Measurements from ENCODE around the gene SRSF4. TPM values are rescaled to one million over a fixed set of nuclear protein-coding genes. Genes with fewer than 3 reads are reported as not detected.

SRSF4 gene
- total RNA-seq, 1 donor: 55.6 TPM

DNA sequence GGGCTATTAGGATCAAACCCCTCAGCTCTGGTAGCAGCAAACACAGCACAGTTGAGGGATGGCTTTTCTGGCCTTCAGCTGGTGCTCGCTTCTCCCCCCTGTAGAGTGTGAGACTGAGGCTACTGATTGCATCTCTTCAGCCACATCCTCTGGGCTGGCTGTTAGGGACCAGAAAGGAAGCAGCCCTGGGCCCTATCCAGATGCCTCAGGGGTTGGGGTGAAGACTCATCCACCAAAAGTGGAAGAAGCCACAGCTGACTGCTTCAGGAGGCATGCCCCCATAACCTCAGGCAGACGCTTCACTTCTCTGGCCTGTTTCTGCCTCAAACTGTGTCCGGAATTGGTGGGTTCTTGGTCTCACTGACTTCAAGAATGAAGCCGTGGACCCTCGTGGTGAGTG is 51.8 kb downstream of the SRSF4 start:
- H3K9me3 ChIP-seq (ENCODE audit: low read depth, low read length): no peaks in the 10 kb centered on the region
- peaks cover 9% of the 10 kb centered on the region for H3K27me3 ChIP-seq (ENCODE audit: insufficient read depth, low read length)
- peaks cover 1% of the 10 kb centered on the region for H3K4me1 ChIP-seq (ENCODE audit: insufficient read depth, low read length)
- no peak overlapping the region for H3K4me3 ChIP-seq (ENCODE audit: low read length)

DNA sequence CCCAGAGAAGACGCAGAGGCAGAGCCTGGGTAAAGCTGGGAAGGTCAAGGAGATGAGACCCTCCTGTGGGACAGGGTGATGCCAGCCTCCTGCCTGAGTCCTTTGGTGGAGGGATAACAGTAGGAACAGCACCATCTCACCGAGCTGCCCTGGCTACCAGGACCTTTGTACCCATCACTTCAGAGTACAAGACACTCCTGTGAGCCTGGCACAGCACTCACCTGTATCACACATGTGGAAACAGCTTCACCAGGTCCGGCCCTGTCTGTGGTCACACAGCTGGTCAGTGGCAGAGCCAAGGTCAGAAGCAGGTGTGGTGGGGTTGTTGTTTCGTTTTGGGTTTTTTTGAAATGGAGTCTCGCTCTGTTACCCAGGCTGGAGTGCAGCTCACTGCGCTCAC is 53.0 kb downstream of the SRSF4 start:
- H3K4me1 ChIP-seq (ENCODE audit: insufficient read depth, low read length): peaks cover 11% of the 10 kb centered on the region
- no peak overlapping the region for H3K4me3 ChIP-seq (ENCODE audit: low read length)
- H3K9me3 ChIP-seq (ENCODE audit: low read depth, low read length): no peaks in the 10 kb centered on the region
- peaks cover 14% of the 10 kb centered on the region for H3K27me3 ChIP-seq (ENCODE audit: insufficient read depth, low read length)

DNA sequence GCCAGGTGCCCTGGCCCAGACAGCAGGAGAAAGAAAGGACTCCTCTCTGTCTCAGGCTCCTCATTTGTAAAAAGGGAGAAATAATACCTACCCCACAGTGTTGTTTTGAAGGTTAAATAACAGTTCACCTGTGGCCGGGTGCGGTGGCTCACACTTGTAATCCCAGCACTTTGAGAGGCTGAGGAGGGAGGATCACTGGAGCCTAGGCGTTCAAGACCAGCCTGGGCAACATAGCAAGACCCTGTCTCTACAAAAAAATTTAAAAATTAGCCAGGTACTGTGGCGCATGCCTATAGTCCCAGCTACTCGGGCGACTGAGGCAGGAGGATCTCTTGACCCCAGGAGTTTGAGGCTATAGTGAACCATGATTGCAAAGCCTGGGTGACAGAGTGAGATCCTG is 55.5 kb downstream of the SRSF4 start:
- H3K27me3 ChIP-seq (ENCODE audit: insufficient read depth, low read length): peaks cover 34% of the 10 kb centered on the region

DNA sequence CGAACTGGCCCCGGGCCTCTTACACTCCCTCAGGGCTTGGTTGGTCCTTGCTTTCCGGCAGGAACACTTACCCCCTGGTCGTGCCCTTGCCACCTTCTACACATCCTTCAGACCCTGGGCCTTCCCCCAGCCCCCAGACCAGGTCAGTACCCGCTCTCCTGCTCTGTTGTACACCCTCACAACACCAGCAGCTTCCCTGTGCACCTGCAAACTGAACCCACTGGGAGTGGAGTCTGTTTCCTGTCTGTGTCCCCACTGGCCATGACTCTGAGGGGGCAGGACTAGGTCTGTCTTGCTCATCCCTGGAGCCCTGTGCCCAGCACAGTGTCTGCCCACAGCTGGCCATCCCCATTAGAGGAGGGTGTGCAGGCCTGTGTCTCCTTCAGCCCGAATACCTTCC is 55.9 kb downstream of the SRSF4 start:
- Histone ChIP-seq H3K9me3 (ENCODE audit: low read depth, low read length) (no peaks in the 10 kb centered on the region), H3K27me3 (ENCODE audit: insufficient read depth, low read length) (peaks cover 38% of the 10 kb centered on the region), H3K4me3 (ENCODE audit: low read length) (no peak overlapping the region), H3K4me1 (ENCODE audit: insufficient read depth, low read length) (peaks cover 34% of the 10 kb centered on the region)

More for the DNA sequence above, 55.5 kb downstream of the SRSF4 start:
- no peaks in the 10 kb centered on the region for H3K9me3 ChIP-seq (ENCODE audit: low read depth, low read length)
- H3K4me1 ChIP-seq (ENCODE audit: insufficient read depth, low read length): peaks cover 33% of the 10 kb centered on the region
- H3K4me3 ChIP-seq (ENCODE audit: low read length): no peak overlapping the region

DNA sequence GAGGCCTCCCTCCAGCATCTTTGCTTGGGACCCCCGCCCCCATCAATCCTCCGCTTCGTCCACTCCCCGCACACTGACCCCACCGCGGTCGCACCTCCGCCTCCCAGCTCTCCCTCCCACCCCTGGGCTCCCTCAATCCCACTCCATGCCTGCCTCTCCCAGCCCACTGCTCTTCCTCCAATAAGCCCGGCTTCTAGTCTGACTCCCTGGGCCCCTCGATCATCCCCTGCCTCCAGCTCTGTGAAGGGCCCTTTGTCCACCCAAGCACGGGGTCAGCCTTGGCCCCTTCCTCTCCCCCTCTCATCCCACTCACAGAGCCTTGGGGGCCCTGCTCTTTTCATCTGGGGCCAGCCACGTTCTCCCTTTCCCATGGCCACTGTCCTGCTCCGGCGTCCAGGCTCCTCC is 56.5 kb downstream of the SRSF4 start:
- peaks cover 34% of the 10 kb centered on the region for H3K4me1 ChIP-seq (ENCODE audit: insufficient read depth, low read length)
- H3K4me3 ChIP-seq (ENCODE audit: low read length): no peak overlapping the region
- peaks cover 42% of the 10 kb centered on the region for H3K27me3 ChIP-seq (ENCODE audit: insufficient read depth, low read length)
- no peaks in the 10 kb centered on the region for H3K9me3 ChIP-seq (ENCODE audit: low read depth, low read length)

DNA sequence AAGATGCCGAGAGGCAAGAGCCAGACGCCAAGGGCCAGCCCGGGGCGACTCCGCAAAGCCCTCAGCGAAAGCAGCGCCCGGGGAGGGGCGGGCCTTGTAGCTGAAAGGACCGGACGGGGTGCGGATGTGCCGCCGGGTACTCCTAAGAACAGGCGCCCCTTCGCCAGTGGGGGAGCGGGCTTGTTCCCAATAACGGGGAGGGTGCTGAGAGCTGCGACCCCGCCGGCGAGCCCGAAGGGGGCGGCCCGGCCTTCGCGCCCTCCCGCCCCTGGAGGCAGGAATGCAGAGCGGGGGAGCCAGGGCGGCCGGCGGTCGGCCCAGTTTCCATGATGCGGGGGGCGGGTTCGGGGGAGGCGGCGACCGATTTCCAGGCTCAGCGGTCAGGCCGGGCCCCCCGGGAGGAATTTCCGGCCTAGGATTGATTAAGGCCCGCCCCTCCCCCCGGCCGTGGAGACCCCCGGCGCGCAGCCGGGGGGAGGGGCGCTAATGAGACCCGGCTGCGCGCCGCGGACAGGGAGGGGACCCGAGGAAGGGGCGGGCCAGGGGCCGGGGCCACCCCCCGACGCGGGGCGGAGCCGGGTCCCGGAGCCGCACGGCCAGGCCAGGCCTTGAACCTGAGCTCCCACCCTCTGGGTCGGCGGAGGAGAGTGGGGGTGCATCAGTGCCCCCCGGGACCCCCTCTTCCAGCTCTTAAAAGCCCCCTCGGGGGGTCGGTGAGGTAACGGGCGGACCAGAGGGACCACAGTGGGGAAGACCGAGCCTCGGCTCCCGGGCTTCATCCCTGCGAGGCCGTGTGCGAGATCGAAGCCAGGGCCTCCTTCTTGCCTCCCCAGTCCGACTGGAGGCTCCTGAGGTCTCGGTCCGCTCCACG is 57.1 kb downstream of the SRSF4 start:
- Histone ChIP-seq H3K9me3 (ENCODE audit: low read depth, low read length) (no peaks in the 10 kb centered on the region), H3K27me3 (ENCODE audit: insufficient read depth, low read length) (peaks cover 42% of the 10 kb centered on the region), H3K4me3 (ENCODE audit: low read length) (peak overlapping the region; percentile 28), H3K4me1 (ENCODE audit: insufficient read depth, low read length) (peaks cover 34% of the 10 kb centered on the region)

DNA sequence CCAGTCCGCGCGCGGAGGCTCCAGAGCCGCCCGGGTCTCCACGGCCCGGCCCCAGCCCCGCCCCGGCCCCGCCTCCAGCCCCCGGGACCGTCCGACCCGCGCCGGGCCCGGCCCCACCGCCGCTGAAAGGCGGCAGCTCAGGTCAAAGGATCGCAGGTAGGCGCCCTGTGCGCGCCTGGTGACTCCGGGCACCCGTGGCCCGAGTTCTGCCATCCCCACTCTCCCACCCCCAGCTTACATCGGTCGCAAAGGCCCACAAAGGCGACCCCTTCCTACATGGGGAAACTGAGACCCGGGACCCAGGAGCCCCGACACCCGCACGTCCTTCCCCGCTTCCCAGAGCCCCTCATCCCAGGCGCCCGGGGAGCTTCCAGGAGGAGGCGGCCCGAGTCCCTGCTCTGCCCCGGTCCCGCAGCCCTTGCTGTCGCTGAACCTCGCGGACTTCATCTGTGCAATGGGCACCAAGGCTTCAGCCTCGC is 57.8 kb downstream of the SRSF4 start, which contains the start of gene TMEM200B:
TMEM200B (minus strand) TSS at position 17 of the 479 bp plus-strand sequence. CDS start 2,075 bp downstream, outside the sequence.
- H3K9me3 ChIP-seq (ENCODE audit: low read depth, low read length): no peaks in the 10 kb centered on the region
- peak within 1 kb of the TSS; percentile 28 for H3K4me3 ChIP-seq (ENCODE audit: low read length)
- H3K4me1 ChIP-seq (ENCODE audit: insufficient read depth, low read length): peaks cover 34% of the 10 kb centered on the region
- H3K27me3 ChIP-seq (ENCODE audit: insufficient read depth, low read length): peaks cover 42% of the 10 kb centered on the region

DNA sequence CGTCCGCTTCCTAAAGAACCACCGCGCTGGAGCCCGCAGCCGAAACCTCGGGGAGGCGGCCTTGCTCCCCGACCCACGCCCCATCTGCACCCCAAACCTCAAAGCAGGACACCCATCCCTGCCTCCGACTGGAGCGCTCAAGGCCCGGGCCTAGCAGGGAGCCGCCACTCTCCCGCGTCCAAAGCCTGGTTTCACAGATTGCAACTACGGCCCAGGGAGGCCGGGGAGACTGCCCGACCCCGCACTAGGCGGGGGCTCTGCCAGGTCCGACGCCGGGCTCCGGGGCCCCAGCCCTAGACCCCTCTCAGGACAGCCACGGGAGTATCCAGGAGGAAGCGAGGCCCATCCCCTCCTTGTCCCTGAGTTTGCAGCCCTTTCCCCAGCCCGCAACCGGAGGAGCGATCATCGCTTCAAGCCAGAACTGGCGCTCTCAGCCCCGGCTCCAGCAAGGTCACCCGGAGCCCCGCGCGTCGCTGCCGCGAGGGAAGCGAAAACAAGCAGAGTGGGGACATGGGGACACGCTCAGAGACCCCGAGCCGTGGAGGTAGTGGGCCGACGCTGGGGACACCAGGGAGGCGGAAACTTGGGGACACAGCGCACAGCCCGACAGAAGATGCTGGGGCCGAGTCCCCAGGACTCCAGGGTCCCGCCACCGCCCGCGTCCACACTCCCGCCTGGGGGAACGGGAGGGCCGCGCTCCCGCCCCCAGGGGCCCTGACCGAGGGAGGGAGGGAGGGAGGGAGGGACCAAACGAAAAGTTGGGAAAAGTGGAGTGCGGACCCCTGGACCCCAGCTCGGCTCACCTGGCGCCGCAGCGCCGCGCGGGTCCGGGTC is 58.4 kb downstream of the SRSF4 start:
- Histone ChIP-seq H3K9me3 (ENCODE audit: low read depth, low read length) (no peaks in the 10 kb centered on the region), H3K27me3 (ENCODE audit: insufficient read depth, low read length) (peaks cover 42% of the 10 kb centered on the region), H3K4me1 (ENCODE audit: insufficient read depth, low read length) (peaks cover 34% of the 10 kb centered on the region), H3K4me3 (ENCODE audit: low read length) (no peak overlapping the region)

DNA sequence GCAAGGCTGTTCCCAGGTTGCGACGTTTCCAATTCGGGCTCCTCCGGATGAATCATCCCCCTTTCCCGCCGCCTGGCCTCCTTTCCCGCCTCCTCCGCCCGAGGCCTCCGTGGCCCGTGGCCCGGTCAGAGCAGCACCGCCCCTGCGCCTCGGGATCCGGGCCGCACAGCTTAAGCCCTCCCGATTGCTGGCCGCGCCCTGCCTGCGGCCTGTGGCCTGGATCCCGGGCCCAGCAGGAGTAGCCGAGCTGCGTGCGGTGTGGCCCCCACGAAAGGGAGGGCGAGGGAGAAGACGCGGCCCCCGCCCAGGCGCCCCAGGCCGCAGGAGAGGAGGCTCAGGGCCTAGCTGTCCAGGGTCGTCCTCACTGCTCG is 59.0 kb downstream of the SRSF4 start:
- Histone ChIP-seq H3K4me1 (ENCODE audit: insufficient read depth, low read length) (peaks cover 34% of the 10 kb centered on the region), H3K27me3 (ENCODE audit: insufficient read depth, low read length) (peaks cover 42% of the 10 kb centered on the region), H3K9me3 (ENCODE audit: low read depth, low read length) (no peaks in the 10 kb centered on the region), H3K4me3 (ENCODE audit: low read length) (no peak overlapping the region)

DNA sequence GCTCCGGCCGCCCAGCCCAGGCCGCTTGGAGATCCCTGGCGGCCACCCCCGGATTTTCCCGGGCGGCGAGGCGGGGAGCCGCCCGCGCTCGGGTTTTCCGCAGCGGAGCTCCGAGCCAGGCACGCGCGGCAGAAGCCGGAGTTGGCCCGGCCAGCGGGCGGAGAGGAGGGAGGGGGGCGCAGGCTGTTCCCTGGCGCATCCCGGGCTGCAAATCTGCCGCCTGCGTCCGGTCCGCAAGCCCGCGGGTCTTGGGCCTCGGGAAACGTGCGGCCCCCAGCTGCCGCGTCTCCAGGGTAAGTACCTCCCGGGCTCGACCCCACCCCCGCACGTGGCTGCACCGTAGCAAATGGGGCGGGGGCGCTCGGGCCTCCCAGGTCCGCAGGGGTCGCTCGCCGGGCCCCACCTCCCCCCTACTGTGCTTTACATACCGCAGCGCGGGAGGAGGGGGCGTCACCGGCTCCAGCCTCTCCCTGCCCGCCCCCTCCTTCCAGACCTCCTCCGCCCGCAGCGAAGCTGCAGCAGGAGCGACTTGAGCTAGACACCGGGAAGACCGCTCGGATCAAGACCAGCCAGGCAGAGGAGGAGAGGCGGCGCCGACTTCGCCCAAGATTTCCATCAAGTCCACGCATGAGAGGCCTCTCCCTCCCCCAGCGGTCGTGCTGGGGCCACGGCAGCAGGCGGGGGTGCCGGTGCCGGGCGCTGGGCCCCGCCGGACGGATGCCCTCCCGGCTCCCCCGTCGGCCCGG is 59.6 kb downstream of the SRSF4 start:
- Histone ChIP-seq H3K9me3 (ENCODE audit: low read depth, low read length) (no peaks in the 10 kb centered on the region), H3K4me3 (ENCODE audit: low read length) (no peak overlapping the region), H3K27me3 (ENCODE audit: insufficient read depth, low read length) (peaks cover 42% of the 10 kb centered on the region), H3K4me1 (ENCODE audit: insufficient read depth, low read length) (peaks cover 34% of the 10 kb centered on the region)

DNA sequence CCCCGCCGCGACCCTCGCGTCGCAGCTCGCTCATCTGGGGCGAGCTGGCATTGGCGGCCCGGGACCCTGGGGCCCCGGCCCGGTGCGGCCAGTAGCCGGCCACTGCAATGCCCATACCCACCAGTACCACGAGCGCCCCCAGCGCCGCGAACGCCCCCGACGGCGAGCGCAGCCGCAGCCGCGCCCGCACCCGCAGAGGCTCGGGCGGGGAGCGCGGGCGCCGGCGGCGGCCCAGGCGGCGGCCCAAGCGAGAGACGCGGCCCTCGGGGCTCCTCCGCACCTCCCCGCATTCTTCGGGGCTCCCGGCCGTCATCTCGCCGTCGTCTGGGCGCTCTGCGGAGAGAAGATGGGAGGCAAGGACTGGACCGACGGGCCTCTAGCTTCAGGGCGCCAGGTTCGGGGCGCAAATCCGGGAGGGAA is 60.2 kb downstream of the SRSF4 start:
- peaks cover 34% of the 10 kb centered on the region for H3K4me1 ChIP-seq (ENCODE audit: insufficient read depth, low read length)
- H3K9me3 ChIP-seq (ENCODE audit: low read depth, low read length): no peaks in the 10 kb centered on the region
- H3K4me3 ChIP-seq (ENCODE audit: low read length): no peak overlapping the region
- H3K27me3 ChIP-seq (ENCODE audit: insufficient read depth, low read length): peaks cover 42% of the 10 kb centered on the region

DNA sequence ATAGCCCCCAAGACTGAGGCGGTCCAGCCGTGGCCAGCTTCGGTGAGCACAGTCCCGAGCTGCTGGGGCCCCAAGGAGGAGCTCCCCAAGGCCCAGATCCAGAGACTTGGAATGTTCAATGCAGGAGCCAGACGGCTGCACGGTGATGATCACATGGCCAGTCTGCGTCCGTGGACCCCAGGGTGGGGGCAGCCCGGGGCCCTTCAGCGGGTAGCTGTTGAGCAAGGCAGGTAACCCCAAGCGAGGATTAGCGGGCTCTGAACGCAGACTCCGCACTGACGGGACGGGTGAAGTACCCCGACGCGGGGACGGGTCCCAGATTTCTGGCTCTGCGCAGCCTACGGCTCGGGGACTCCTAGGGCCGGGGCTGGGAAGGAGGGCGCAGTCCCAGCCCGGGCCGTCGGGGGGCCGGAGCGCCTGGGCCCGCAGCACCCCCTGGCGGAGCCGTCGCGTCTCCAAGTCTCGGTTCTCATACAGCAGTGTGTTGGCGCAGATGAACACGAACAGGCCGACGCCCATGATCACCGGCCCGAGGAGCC is 60.7 kb downstream of the SRSF4 start:
- Histone ChIP-seq H3K4me1 (ENCODE audit: insufficient read depth, low read length) (peaks cover 34% of the 10 kb centered on the region), H3K27me3 (ENCODE audit: insufficient read depth, low read length) (peaks cover 42% of the 10 kb centered on the region), H3K9me3 (ENCODE audit: low read depth, low read length) (no peaks in the 10 kb centered on the region), H3K4me3 (ENCODE audit: low read length) (no peak overlapping the region)

DNA sequence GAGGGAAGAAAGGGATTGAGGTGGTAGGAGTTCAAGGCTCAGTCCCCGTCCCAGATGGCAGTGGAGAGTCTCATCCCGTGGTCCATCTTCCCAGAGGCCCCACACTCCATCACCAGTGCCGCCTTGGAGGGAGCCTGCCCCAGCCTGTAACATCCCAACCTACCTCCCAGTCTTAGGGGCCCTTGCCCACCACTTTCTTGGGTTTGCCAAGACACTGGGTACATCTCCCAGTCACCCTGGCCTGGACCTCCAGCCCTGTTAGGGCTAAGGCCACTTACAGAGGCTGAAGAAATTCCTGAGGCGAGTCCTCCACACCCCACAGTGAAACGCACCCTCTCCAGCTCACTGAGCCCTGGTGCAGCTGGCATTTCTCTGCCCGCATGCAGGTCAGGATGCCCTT is 61.3 kb downstream of the SRSF4 start:
- Histone ChIP-seq H3K27me3 (ENCODE audit: insufficient read depth, low read length) (peaks cover 36% of the 10 kb centered on the region), H3K9me3 (ENCODE audit: low read depth, low read length) (no peaks in the 10 kb centered on the region), H3K4me1 (ENCODE audit: insufficient read depth, low read length) (peaks cover 34% of the 10 kb centered on the region), H3K4me3 (ENCODE audit: low read length) (no peak overlapping the region)

DNA sequence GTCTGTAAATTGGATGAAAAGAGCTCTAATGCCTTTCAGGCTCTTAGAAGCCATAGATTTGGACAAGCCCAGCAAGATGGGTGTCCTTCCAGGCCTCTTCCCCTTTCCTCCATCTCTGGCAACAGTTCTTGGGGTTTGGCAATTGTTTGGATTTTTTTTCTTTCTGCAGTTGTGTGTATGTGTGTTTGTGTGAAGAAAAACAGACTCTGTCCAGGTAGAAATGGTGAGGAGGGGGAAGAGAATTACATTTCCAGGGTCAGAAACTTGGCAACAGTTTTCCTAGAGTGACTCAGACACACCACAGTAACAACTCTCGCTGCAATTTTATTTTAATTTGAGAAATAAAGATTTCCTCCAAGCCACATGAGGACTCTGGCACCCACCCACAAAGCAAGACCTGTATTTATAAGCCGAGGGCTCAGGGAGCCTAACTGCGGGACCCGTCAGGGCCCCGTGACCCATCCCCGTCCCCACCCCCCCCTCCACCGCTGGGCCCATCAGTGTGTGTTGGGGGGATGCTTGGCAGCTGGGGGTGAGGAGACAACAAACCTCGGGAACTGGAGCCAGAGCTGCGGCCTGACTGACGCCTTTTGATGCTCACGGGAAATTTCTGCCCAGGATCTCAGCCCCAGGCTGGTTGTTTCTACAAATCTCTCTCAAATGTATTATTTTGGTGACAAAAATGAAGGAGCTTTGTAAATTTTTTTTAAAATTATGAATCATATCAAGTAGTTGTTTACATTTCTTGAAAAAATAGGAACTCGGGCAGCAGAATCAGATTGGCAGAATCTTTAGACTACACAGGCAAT is 62.4 kb downstream of the SRSF4 start:
- Histone ChIP-seq H3K27me3 (ENCODE audit: insufficient read depth, low read length) (peaks cover 32% of the 10 kb centered on the region), H3K4me1 (ENCODE audit: insufficient read depth, low read length) (peaks cover 27% of the 10 kb centered on the region), H3K9me3 (ENCODE audit: low read depth, low read length) (no peaks in the 10 kb centered on the region), H3K4me3 (ENCODE audit: low read length) (no peak overlapping the region)

Data from mononuclear cell (primary cell).